ENCODE results near the gene LTBP2.

LTBP2 gene

GRCh38 chr14:74569806-74570591 lies 42.0 kb downstream of the LTBP2 start:
- DNase-seq = no peak

DNA sequence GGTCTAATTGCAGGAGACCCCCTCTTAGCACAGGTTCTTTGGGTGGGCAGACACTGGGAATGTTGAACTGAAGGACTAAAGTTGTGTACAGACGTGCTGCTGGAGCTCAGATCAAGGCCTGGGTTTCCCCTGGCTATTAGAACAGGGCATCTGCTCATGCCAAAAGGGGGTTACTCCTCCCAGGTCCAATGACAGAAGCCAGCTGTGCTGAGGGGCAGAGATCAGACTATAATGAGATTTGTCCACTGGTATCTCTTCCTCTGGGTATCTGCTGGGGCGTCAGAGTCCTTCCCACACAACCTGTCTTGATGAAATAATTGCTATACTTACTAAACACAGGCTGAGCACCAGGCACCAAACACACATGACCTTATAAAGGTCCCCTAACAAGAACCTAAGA lies 42.6 kb downstream of the LTBP2 start:
- no peak for DNase-seq

GRCh38 chr14:74568911-74569310 lies 43.1 kb downstream of the LTBP2 start:
- DNase-seq = no peak

DNA sequence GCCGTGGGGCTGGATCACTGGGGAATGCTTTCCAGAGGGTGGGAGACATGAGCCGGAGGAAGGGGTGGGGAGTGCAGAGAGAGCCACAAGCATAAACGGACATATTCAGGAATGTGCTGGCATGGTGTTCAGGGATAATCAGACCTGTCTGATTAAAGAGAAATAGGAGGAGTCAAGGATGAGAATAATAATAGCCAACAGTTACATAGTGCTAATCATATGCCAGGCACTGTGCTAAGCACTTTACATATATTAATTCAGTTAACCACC lies 43.7 kb downstream of the LTBP2 start:
- no peak for DNase-seq

- DNase-seq = no peak
Measured at GRCh38 chr14:74567646-74568379, 44.2 kb downstream of the LTBP2 start.

- DNase-seq = no peak
Measured at GRCh38 chr14:74567219-74567618, 44.8 kb downstream of the LTBP2 start.

GRCh38 chr14:74566174-74567141 lies 45.6 kb downstream of the LTBP2 start:
- no peak for DNase-seq

GRCh38 chr14:74563586-74564159 lies 48.4 kb downstream of the LTBP2 start:
- DNase-seq = no peak

GRCh38 chr14:74563233-74563585 lies 48.8 kb downstream of the LTBP2 start:
- no peak for DNase-seq

- no peak for DNase-seq
Measured at GRCh38 chr14:74562515-74563232, 49.4 kb downstream of the LTBP2 start.

GRCh38 chr14:74558655-74559054 lies 53.4 kb downstream of the LTBP2 start:
- no peak for DNase-seq

DNA sequence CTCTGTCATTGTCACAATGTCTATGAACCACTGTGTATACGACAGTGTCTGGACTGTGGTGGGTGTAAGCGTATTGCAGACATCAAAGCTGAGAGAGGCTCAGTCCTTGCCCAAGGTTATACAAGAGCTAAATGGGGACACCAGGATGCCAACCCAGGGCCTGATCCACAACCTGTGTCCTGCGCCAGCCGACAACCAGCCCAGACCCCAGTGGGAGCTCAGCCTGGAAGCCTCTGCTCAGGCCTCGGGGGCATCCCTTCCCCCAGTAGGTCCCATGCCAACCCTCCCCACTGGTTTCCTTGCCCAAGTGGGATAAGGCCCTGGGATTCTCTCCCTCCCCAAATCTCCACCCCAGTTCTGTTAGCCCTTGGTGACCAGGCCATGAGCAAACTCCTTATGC lies 54.3 kb downstream of the LTBP2 start:
- no peak for DNase-seq

DNA sequence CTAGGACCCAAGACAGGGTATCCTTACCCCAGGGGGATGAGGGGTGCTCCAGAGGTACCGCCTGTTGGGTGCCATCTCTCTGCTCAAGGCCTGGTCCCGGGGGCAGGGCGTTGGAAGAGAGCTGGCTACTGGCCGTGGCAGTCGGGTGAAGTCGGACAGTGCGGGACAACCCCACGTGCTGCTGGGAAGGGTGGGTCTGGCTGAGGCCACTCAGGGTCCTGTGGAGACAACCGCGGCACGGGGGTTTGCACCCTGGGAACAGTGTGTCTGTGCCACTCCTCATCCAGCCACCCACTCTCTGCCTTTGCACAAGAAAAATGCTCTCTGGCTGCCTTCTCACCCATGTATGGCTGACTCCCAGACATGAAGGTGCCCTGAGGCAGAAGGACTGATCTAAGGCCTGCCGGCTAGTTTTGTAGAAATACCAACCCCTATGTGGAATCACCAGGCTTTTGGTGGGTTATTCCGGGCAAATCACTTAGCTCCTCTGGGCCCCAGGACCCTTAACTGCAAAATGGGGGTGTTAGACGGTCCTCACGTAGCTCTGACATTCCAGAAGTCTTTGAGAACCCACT lies 56.5 kb downstream of the LTBP2 start:
- DNase-seq = no peak

DNA sequence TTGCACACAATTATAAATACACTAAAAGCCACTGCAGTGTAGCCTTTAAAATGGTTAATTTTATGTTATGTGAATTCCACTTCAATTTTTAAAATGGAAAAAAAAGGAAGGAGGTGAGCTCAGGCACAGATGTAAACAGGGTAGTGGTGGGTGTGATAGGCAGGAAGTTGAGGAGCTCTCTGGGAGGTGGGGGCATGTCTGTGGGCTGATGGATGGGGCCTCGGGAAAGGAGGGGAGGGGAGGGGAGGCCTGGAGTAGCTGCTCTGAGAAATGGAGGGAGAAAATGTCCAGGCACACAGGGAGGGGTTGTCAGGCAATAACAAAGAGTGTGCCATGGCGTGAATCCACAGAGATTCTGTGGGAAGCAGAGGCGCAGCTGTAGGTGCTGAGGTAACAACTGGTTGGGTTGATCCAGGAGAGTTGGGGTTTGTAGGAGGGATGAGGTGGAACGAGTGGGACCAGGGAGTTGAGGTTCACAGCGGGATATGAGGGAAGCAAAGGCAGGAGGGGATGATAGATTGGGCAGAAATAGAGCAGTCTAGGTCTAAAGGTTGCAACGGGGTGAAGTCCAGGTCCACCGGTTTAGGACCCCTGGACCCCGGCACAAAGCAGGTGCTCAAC lies 57.2 kb downstream of the LTBP2 start:
- DNase-seq = no peak

DNA sequence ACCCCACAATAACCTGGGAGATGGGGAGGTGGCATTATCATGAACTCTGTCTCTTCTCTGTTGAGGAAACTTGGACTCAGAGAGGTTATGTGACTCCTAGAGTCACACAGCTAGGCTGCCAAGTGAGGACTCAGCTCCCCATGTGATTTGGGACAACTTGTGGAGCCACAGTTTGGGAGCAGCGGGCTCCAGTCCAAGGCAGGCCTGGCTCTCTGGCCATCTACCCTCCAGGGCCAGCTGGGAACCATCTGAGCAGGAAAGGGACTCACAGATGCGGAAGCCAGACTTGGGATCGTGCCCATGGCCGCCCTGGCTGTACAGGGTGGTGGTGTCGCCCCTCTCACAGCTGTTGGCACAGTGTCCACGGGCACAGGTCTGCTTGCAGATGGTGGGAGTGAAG lies 59.4 kb downstream of the LTBP2 start:
- DNase-seq = no peak

DNA sequence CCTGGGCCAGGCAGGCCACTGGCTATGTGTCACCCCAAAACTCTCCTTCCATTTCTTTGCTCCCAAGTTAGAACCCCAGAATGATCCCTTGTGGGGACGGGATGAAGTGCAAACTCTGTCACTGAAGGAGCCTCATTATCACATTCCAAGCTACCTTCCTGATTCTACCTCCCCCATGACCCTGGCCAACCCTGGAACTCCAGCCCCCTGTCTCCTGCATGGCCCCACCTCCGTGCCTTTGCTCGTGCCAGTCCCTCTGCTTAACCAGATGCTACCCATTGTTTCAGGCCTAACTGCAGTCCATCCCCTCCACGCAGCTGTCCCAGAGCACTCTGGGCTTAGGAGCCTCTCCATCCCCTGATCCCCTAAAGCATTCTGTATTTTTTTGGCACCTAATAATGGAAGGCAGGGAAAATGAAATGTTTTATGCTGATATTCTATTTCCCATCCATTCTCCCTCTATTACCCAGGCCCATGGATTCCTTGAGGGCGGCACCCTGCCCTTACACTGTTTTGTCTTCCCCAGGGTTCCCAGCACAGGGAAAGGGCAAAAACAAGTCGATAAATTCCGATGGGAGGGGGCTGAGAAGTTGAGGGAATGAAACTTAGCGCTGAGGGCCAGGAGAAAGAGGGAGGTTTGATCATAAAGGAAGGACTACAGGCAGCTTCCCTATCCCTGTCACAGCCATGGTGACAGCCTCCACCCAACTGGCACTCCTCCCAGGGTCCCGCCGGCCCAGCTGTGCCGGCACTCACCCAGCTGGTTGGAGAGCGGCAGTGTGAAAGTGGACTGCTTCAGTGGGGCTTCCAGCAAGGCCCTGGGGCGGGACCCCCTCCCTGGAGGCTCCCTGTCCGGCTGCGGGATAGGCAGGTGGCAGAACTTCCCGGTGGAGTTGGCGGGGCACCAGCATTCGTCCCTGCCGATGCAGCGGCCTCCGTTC lies 60.3 kb downstream of the LTBP2 start:
- no peak for DNase-seq

DNA sequence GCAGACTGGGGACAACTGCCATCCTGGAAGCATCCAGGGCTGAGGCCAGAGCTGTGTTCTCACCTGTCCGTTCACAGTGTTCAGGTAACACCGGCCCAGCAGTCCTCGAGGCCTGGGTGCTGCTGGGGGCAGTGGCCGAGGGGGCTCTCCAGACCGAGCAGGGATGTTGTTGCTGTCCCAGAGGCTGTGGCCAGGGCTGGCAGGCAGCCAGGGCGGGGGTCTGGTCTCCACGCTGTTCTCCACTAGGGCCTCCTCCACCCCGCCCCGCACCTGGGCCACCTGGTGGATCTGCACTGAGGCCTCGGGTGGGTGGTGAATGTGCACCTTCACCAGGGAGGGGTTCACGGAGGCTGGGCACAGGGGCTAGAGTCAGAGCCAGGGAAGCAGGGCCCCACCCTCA lies 61.0 kb downstream of the LTBP2 start:
- no peak for DNase-seq

DNA sequence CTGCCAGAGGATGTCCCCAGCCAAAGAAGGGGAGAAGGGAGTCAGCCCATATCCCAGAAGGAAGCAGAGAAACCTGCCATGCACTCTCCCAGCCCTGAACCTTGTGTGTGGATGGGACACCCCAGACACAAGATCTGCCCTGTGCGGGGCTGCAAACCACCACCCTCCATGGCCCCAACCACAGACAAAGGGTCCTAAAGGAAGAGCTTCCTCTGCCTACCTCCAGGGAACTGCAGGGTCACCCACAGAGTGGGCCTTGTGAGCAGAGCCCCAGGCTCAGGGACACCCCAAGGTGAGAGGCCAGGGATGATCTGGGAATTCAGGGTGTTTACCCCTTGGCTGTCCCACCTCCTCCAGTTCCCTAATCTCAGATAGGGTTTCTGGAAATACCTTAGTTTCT lies 62.0 kb downstream of the LTBP2 start:
- no peak for DNase-seq

- DNase-seq = no peak
Measured at GRCh38 chr14:74549588-74549987, 62.4 kb downstream of the LTBP2 start.

DNA sequence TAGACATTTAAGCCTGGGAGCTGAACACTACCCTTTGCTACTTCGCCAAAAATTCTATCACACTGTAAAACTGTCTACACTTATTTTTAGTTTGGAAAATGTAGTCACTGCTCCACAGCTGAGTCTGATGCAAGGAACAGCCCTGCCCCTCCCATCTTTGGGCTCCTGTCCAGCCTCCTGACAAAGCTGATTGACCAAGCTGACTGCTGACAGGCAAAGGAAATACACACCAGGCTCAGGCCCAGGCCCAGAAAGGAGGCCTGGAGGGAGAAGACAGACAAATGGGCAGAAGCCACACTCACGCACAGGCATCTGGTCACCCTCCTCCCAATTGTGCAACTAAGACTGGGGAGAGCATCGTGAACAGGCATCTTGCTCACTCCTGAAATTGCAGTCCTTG lies 63.2 kb downstream of the LTBP2 start:
- no peak for DNase-seq

All from activated CD4-positive, alpha-beta T cell treated with anti-CD3 and anti-CD28 coated beads for 4 hours (primary cell).